Measurements from ENCODE around the gene PARP8. TPM values are rescaled to one million over a fixed set of nuclear protein-coding genes. Genes with fewer than 3 reads are reported as not detected.
"Not testable (repeated sequence)": the region's sequence is repeated elsewhere in the genome, so short reads cannot be mapped to it uniquely, and the experiment has no call there.

The PARP8 gene
- total RNA-seq, 2 experiments from 2014 or later = 181 to 200 TPM

- TF ChIP-seq CTCF (IDR thresholded peaks at IDR 0.05) = no peak
- Mint-ChIP-seq H3K36me3 (ENCODE audit: low read depth) (peaks cover 92% of the 10 kb centered on the region), H3K9me3 (peaks cover 7% of the 10 kb centered on the region), H3K27ac (no peak overlapping the region), H3K4me1 (ENCODE audit: low read depth) (peaks cover 50% of the 10 kb centered on the region), H3K4me3 (no peak overlapping the region), H3K27me3 (no peaks in the 10 kb centered on the region)
- no peaks in the 10 kb centered on the region for H3K4me1 ChIP-seq (ENCODE audit: insufficient read depth, low read length)
- H3K9me3 ChIP-seq (ENCODE audit: control insufficient read depth in 1 of 2, insufficient read depth in 1 of 2, low read length in 2 of 2) = peaks cover 0 to 7% of the 10 kb centered on the region in 2 experiments
- intact Hi-C loops (cut with DNase I, micrococcal nuclease) = no loop called here
- peaks cover 52% of the 10 kb centered on the region for H3K36me3 ChIP-seq (ENCODE audit: insufficient read depth, low read length)
- ATAC-seq (ENCODE audit: poor library complexity) = no peak
- no peaks in the 10 kb centered on the region for H3K27me3 ChIP-seq (ENCODE audit: control insufficient read depth in 1 of 2, insufficient read depth in 2 of 2, low read length in 2 of 2)
- H3K27ac ChIP-seq (ENCODE audit: low read depth in 1 of 2, low read length in 2 of 2) = no peak overlapping the region
- ChIA-PET POLR2A (no interaction called here), CTCF (no interaction called here)
- no peak for DNase-seq
- H3K4me3 ChIP-seq (ENCODE audit: low read length) = no peak overlapping the region
These were observed 141.2 kb downstream of the PARP8 start for GRCh38 chr5:50807661-50808060.

GRCh38 chr5:50808406-50808805, 142.0 kb downstream of the PARP8 start:
- ATAC-seq (ENCODE audit: poor library complexity) (no peak), DNase-seq (no peak)
- Histone ChIP-seq H3K27ac (ENCODE audit: low read depth in 1 of 2, low read length in 2 of 2) (no peak overlapping the region), H3K4me1 (ENCODE audit: insufficient read depth, low read length) (no peaks in the 10 kb centered on the region), H3K27me3 (ENCODE audit: control insufficient read depth in 1 of 2, insufficient read depth in 2 of 2, low read length in 2 of 2) (no peaks in the 10 kb centered on the region), H3K9me3 (ENCODE audit: control insufficient read depth in 1 of 2, insufficient read depth in 1 of 2, low read length in 2 of 2) (no peaks in the 10 kb centered on the region), H3K4me3 (ENCODE audit: low read length) (no peak overlapping the region), H3K36me3 (ENCODE audit: insufficient read depth, low read length) (peaks cover 46% of the 10 kb centered on the region)
- H3K36me3 Mint-ChIP-seq (ENCODE audit: low read depth) = peaks cover 87% of the 10 kb centered on the region
- H3K27ac Mint-ChIP-seq = no peak overlapping the region
- no peaks in the 10 kb centered on the region for H3K9me3 Mint-ChIP-seq
- ChIA-PET CTCF (no interaction called here), POLR2A (no interaction called here)
- no peaks in the 10 kb centered on the region for H3K27me3 Mint-ChIP-seq
- peaks cover 43% of the 10 kb centered on the region for H3K4me1 Mint-ChIP-seq (ENCODE audit: low read depth)
- intact Hi-C loops (cut with DNase I, micrococcal nuclease) = no loop called here
- no peak overlapping the region for H3K4me3 Mint-ChIP-seq
- TF ChIP-seq CTCF (IDR thresholded peaks at IDR 0.05) = no peak

- peaks cover 14% of the 10 kb centered on the region for H3K4me1 Mint-ChIP-seq (ENCODE audit: low read depth)
- H3K27ac Mint-ChIP-seq; H3K9me3 ChIP-seq (ENCODE audit: control insufficient read depth in 1 of 2, insufficient read depth in 1 of 2, low read length in 2 of 2); CTCF ChIA-PET; H3K27me3 ChIP-seq (ENCODE audit: control insufficient read depth in 1 of 2, insufficient read depth in 2 of 2, low read length in 2 of 2); H3K4me3 ChIP-seq (ENCODE audit: low read length); ATAC-seq (ENCODE audit: poor library complexity); H3K9me3 Mint-ChIP-seq; H3K4me1 ChIP-seq (ENCODE audit: insufficient read depth, low read length); H3K27me3 Mint-ChIP-seq; H3K27ac ChIP-seq (ENCODE audit: low read depth in 1 of 2, low read length in 2 of 2); DNase-seq; intact Hi-C loops (cut with DNase I, micrococcal nuclease); H3K4me3 Mint-ChIP-seq; POLR2A ChIA-PET: not testable (repeated sequence)
- H3K36me3 Mint-ChIP-seq (ENCODE audit: low read depth) = peaks cover 85% of the 10 kb centered on the region
- H3K36me3 ChIP-seq (ENCODE audit: insufficient read depth, low read length) = peaks cover 38% of the 10 kb centered on the region
These were observed 145.3 kb downstream of the PARP8 start for GRCh38 chr5:50811746-50812145.

- intact Hi-C loops (cut with DNase I, micrococcal nuclease) = no loop called here
- no peak overlapping the region for H3K4me3 ChIP-seq (ENCODE audit: low read length)
- peaks cover 48% of the 10 kb centered on the region for H3K36me3 ChIP-seq (ENCODE audit: insufficient read depth, low read length)
- Mint-ChIP-seq H3K27me3 (no peaks in the 10 kb centered on the region), H3K4me1 (ENCODE audit: low read depth) (no peaks in the 10 kb centered on the region), H3K4me3 (no peak overlapping the region), H3K9me3 (no peaks in the 10 kb centered on the region), H3K27ac (no peak overlapping the region), H3K36me3 (ENCODE audit: low read depth) (peaks cover 82% of the 10 kb centered on the region)
- H3K27me3 ChIP-seq (ENCODE audit: control insufficient read depth in 1 of 2, insufficient read depth in 2 of 2, low read length in 2 of 2) = no peaks in the 10 kb centered on the region
- no peak for DNase-seq
- POLR2A ChIA-PET = no interaction called here
- no peak for TF ChIP-seq CTCF (IDR thresholded peaks at IDR 0.05)
- H3K27ac ChIP-seq (ENCODE audit: low read depth in 1 of 2, low read length in 2 of 2) = no peak overlapping the region
- ATAC-seq (ENCODE audit: poor library complexity) = no peak
- CTCF ChIA-PET = no interaction called here
- no peaks in the 10 kb centered on the region for H3K9me3 ChIP-seq (ENCODE audit: control insufficient read depth in 1 of 2, insufficient read depth in 1 of 2, low read length in 2 of 2)
- no peaks in the 10 kb centered on the region for H3K4me1 ChIP-seq (ENCODE audit: insufficient read depth, low read length)
These were observed 147.3 kb downstream of the PARP8 start for GRCh38 chr5:50813691-50814090.

Measured in CD4-positive, alpha-beta T cell (primary cell).